Hematopoietic multipotent progenitor cell treated with erythropoietin and hydrocortisone succinate and interleukin-3 and kit ligand, for 15 days (in vitro differentiated cells): Measurements from ENCODE around the gene DNAH2.

Experiments
- DNase-seq: peaks from one replicate; pipeline ENCODE4 v3.0.0-alpha.2; 2015; ENCODE audit warnings: low spot score

The DNAH2 gene

DNA sequence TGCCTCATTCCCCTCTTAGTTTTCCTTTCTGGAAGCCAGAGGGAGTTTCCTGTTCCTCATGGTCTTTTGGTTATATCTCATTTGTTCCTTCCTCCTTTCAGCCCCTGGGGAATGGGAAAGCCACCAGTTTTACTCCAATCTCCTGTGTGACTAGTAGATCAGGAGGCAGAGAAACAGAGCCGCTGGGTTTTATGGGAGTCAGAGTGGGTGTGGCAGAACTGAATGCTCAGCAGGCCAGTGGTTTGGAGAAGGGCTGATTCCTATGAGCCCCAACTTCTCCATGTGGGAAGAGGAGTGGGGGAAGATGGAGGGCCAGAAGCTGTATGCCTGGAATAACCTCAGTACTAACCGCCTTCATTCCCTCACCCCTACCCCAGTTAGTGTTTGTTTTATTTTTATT, 4.1 kb downstream of the DNAH2 start:
- DNase-seq, result no peak

DNA sequence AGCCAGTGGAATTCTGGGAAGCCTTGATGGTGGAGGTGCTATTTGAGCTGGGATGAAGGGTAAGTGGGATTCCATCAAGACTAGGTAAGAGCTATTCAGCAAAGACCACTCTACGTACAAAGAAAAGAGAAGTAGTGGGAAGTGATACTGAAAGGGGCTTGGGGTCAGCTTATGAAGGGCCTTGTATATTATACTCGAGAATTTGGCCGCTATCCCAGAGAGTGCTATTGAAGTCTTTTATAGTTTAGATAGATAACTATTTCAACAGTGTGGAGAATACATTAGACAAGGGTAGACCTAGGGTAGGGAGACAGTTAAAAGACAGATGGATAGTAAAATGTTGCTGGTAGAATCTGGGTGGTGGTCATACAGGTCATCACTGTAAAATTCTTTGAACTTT, 10.3 kb downstream of the DNAH2 start:
- DNase-seq, result no peak

DNA sequence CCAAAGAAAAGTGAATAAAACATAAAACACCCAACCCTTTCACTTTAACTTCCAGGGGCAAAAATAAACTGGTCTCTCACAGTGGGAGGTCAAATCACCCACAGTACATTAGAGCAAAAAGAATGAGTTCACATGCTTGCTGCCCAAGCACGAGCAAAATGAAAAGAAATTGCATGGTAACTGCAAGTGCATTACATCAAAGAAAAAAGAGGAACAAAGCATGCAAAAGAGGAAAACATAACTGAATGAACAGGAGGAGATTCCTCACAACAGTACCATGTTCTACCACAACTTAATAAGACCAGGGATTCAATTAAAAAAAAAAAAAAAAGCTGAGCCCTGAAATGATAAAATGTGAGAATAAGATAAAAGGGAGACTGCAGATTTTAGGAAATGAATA, 12.3 kb downstream of the DNAH2 start:
- DNase-seq, result no peak

DNA sequence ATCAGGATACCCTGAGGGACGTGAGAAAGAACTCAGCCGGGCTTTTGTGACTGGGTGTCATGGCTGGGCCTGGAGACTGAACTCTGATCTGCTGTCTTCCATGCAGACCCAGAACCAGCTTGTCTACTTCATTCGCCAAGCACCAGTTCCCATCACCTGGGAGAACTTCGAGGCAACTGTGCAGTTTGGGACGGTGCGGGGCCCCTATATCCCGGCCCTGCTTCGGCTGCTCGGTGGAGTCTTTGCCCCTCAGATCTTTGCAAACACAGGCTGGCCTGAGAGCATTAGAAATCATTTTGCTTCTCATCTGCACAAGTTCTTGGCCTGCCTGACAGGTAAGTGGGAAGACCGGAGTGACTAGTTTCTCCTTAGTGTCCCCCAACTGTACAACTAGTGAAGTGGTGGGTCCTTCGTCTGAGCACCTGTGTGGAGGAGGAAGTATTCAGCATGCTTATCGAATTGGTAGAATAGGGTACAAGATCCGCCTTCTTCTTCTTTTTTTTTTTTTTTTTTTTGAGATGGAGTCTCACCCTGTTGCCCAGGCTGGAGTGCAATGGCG, 15.5 kb downstream of the DNAH2 start:
- DNase-seq, result no peak

DNA sequence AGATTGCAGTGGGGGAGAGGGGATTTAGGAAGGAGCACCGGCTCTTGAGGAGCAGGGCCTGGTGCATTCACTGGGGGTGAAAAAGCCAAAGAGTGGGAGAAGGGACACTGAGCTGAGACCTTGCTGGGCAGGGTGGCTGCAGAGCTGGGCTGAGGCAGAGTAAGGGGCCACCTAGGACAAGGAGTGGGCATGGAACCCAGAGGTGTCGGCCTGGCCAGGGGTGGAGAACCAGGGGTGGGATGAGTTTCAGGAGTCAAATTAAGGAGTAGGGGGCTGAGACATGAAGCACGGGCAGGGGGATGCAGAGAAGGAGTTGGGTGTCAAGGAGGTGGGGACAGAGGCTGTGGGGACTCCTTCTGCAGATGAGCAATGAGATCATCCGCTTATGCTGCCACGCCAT, 20.1 kb downstream of the DNAH2 start:
- no peak for DNase-seq

DNA sequence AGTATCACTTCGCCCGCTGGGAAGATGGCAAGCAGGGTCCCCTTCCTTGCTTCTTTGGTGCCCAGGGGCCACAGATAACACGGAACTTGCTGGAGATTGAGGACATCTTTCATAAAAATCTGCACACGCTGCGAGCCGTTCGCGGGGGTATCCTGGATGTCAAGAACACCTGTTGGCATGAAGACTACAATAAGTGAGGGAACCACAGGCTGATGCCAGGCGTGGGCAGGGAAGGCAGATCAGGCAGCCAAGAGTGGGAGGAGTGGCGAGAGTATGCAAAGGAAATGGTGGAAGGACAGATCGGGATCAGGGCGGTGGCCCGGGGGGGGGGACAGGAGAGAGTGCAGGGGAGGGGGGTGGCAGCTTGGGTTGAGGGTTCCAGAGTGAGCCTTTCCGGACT, 22.2 kb downstream of the DNAH2 start:
- no peak for DNase-seq

DNA sequence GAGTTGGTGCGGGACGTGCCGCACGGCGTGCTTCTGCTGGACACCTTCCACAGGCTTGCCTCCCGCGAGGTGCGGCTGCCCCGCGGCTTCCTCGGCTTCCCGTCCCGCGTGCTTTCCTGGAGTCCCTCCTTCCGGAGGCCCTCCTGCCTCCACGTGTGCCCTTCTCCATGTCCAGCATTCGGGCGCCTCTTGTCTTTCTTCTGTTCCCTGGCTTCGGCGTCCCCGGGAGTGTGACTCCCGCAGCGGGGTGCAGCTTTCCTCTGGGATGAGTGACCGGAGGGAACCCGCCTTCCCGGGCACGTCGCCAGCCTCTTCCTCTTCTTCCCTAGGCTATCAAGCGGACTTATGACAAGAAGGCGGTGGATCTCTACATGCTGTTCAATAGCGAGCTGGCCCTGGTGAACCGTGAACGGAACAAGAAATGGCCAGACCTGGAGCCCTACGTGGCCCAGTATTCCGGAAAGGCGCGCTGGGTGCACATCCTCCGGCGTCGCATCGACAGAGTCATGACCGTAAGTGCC, 23.0 kb downstream of the DNAH2 start:
- no peak for DNase-seq

DNA sequence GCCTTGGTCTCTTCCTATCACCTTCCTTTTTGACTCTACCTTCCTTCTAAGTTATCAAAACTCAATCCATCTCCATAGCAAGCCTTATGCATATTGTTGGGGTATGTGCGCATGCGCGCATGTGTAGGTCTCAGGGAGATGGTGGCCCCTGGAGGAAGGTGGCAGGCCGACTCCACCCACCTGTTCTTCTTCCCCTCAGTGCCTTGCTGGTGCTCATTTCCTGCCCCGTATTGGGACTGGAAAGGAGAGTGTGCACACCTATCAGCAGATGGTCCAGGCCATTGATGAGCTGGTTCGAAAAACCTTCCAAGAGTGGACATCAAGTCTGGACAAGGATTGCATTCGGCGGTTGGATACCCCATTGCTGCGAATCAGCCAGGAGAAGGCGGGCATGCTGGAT, 25.2 kb downstream of the DNAH2 start:
- DNase-seq, result no peak

DNA sequence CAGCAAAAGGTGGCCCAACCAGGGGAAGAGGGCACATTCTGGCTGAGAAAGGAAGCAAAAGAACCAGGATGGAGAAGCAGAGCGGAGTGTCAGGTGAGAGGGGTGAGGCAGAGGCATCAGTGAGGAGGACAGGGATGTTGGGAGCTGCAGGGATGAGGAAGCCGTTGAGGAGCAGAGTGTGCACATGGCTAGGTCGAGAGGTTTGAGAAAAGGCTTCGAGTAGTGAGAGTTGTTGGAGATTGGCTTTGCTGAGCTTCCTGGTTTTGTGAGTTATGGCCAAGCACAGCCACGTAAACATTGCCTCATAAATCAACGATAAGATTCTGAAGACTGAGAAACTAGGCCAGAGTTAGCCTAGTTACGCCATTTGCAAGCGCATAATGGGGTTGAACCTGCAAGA, 26.9 kb downstream of the DNAH2 start:
- DNase-seq, result no peak

DNA sequence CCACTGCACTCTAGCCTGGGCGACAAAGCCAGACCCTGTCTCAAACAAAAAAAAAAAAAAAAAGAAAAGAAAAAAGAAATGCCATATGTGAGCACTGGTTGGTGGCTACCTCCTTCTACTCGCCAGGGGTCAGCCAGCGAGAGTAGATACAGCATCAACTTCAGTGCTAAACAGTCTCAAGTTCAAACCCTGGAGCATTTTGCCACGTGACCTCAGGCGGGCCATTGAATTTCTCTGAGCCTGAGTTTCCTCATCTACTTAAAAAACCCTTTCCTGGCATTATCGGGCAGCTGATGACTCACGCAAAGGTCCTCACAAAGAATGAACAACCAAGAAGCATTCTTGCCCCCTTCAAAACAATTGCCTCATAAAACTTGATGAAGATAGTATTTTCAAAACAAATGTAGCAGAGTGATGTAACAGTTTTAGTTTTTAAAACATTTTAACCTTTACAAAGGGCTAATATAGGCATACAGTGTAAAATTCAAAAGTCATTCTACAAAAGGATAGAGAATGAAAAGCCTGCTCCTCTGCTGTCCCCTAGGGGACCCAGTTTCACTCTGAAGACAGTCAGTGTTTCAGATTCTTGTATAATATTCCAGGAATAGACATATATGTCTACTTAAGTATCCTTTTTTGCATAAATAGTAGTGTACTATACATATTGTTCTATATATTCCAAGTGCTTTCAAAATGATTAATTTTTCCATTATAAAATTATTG, 28.4 kb downstream of the DNAH2 start:
- no peak for DNase-seq

DNA sequence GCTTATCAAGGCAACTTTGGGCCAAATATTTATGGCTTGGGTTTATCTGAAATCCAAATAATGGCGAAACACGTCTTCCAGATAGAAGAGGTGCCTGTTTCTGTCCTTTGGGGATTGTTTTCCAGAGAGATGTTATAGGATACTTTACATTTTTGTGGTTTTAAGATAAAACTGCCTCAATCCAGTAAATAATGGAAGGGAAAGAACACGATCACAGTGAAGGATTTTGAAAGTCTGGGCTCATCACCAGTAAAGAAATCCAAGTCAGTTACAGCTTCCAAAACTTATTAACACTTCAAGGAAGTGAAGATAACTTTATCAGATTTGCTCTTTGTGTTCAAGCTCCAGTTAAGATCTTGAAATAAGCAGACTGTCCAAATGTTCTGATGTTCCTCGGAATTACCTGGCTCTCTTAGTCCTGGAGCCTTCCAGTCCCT, 30.1 kb downstream of the DNAH2 start:
- no peak for DNase-seq

DNA sequence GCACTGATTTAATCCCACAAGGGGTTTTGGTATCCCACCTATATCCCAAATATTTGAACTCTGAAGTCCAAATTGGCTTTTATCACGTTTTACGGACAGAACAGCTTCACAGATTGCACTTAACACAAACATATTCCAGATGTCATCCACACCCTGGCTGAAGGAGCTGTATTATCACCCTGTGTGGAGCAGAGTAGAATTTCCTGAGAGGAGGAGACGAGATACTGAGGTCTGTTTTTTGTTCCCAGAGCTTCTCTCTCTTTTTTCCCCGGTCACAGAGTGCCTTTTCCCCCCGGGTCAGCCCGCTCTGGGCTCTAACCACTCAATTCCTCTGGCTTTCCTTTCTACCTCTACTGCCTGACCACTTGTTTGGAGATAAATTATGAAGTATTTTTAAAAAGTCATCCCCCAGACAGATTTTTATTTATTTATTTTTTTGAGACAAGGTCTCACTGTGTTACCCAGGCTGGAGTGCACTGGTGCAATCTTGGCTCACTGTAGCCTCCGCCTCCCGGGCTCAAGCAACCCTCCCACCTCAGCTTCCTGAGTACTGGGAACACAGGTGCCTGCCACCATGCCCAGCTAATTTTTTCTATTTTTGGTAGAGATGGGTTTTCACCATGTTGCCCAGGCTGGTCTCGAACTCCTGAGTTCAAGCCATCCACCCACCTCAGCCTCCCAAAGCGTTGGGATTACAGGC, 30.7 kb downstream of the DNAH2 start:
- no peak for DNase-seq

DNA sequence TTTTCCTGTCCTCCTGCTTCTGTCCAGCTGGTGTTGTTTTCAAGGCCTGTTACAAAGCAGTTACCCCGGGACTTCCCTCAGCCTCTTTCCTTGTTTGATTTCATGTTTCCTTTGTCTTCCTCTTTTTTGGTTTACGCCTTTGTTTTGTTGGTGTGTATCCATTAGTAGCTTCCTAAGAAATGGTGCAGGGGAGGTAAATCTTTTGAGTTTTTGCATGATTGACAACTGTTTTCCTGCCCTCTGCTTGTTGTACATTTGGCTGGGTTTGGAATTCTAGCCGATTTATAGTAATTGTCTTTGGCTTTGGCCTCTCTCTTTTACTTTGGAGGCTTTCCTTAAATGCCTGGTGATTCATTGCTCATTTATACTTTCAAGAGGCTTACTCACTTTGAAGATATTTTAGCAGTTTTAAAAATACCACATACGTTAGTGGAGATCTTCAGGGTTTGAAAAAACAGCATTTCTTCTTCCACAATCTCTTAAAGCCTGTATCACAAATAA, 32.8 kb downstream of the DNAH2 start:
- no peak for DNase-seq

DNA sequence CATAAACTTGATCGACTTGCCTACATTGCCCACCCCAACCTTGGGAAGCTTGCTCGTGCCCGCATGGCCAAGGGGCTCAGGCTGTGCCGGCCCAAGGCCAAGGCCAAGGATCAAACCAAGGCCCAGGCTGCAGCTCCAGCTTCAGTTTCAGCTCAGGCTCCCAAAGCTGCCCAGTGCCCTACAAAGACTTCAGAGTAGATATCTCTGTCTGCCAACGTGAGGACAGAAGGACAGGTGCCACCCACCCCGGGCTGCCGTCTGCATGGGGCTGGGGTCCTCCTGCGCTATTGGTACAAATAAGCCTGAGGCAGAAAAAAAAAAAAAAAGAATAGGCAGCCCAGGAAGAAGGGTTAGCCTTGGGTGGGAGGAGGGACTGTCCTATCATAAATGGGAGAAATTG, 37.1 kb downstream of the DNAH2 start:
- no peak for DNase-seq

DNA sequence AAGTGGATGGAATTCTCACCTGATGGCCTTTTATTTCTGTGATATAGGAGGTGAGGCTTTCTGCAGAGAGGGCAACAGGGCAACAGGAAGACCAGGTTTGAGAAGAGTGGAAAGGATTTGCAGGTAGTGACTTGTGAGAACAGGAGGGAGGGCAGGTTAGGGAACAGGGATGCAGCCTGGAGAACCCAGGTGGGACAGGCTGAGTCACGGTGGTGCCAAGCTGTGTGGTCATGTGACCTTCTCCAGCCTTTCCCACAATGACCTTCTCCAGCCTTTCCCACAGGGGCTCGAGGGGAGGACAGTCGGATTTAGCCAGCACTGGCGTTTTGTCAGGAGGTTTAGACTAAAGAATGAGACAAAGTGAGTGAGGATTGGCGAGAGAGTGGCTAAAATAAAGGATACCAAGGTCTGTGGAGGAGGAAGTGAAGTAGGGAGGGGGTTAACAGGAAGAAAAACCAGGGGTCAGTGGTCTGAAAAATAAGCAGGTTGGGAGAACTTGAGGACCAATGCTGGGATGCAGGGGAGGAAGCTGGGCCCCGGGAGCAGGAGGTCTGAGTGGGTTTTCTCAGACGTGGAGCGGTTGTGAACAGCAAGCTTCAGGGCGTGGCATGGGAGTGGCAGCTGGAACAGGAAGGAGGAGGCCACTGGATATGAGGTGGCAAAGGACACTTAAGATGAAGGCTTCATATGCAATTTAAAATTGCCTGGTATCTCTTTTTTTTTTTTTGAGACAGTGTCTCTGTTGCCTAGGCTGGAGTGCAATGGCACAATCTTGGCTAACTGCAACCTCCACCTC, 37.7 kb downstream of the DNAH2 start:
- DNase-seq, result no peak

DNA sequence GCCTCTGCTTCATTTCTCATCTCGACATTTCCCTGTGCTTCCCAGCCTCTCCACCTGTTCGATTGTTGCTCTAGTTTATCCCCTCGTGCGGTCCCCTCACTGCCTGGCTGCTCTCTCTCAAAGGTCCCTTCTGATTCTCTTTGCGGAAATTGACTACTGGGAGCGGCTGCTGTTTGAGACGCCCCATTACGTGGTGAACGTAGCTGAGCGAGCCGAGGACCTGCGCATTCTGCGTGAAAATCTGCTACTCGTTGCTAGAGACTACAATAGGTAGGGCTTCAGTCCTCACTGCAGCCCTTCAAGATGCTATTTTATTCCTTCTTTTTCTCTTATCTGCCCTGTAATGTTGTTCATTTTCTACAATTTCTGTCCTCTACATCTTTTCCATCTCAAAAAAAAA, 39.4 kb downstream of the DNAH2 start:
- no peak for DNase-seq

DNA sequence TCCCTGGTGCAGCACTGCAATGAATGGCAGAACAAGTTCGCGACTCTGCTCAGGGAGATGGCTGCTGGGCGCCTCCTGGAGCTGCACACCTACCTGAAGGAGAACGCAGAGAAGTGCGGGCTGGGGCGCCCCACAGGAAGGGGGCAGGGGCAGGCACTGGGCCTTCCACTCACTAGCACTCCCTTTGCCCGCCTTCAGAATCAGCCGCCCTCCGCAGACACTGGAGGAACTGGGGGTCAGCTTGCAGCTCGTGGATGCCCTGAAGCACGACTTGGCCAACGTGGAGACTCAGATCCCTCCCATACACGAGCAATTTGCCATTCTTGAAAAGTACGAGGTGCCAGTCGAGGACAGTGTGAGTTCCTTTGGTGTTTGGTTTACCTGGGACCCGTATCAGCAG, 46.4 kb downstream of the DNAH2 start:
- DNase-seq, result no peak

DNA sequence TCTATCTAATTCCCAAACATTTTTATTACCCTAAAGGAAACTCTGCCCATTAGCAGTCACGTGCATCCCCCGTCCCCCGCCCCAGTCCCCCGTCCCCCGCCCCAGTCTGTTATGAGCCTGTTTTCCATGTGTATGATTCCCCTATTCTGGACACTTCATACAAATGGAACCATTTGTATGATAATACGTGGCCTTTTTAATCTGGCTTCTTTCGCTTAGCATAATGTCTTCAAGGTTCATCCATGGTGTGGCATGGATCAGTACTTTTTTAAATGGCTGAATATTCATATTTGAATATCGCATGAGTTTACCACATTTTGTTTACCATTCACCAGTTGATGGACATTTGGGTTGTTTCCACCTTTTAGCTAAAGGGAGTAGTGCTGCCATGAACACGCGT, 49.5 kb downstream of the DNAH2 start:
- DNase-seq, result no peak

DNA sequence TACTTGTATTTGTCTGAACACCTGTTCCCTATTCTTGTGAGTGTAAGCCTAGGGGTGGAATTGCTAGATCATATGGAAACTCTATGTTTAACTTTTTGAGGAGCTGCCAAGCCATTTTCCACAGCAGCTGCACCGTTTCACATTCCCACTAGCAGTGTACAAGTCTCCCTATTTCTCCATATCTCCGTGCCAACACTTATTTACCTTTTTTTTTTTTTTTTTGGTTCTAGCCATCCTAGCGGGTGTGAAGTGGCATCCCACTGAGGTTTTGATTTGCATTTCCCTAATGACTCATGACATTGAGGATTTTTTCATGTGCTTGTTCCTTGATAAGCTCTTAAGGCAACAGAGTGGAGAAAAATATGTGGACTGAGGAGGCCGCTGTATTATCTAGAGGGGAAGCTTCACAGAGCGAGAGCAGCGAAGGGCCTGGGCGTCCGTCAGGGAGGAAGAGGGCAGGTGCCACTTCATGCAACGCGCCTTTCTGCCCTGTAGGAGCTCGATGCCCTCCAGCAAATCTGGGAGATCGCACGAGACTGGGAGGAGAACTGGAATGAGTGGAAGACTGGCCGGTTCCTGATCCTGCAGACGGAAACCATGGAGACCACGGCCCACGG, 50.0 kb downstream of the DNAH2 start:
- DNase-seq, result no peak

DNA sequence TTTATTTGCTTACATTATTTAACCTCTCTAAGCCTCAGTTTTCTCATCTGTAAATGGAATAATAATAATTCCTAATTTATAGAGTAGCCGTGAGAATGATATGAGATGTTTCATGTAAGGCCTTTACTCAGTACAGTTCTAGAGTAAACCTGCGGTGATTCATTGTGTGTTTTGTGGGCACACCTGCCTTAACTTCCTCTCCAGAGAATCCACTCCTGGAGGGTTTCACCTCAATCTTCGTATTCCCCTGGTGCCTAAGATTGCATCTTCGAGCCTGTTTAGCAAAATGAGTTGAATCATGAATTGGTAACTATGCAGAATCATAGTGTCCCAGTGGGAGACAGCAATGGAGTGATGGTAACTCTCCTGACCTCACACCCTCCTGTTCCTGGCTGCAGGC, 52.3 kb downstream of the DNAH2 start:
- no peak for DNase-seq

DNA sequence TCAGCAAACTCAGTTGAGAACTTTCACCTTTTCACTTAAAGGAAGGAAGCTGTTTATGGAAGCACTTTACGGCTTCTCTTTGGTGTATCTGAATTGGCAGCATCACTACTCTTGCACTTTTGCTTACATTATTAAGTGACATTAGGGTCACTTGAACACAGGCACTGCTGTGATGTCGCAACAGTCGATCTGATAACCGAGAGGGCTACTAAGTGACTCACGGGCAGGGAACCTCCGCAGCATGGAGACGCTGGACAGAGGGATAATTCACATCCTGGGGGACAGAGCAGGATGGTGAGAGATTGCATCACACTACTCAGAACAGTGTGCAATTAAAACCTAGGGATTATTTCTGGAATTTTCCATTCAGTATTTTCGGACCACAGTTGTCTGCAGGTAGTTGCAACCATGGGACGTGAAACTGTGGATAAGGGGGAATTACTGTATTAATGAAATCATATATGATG, 56.5 kb downstream of the DNAH2 start:
- no peak for DNase-seq

DNA sequence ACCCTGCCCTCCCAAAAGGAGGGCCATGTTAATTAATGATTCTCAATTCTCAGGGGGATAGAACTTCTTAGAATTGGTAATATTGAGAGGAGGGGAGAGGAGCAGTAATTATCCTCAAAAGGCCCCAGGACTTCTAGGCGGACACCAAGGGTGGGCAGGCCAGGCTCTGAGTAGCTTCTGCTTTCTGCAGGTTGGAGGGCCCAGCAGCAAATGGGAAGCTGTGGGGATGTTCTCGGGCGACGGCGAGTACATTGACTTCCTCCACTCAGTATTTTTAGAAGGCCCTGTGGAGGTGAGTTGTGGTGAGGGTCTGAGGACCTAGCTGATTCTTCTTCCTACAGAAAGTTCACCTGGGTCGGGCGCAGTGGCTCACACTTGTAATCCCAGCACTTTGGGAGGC, 57.5 kb downstream of the DNAH2 start:
- DNase-seq, result no peak
